ENCODE data around the gene GCM1.

The GCM1 gene

GRCh38 chr6:53133961-53134360 is 14.7 kb downstream of the GCM1 start:
- H3K27me3 Mint-ChIP-seq (ENCODE audit: low read depth): peaks cover 5% of the 10 kb centered on the region
- no peak overlapping the region for H3K4me3 Mint-ChIP-seq
- H3K4me1 Mint-ChIP-seq (ENCODE audit: low read depth): no peaks in the 10 kb centered on the region
- no peaks in the 10 kb centered on the region for H3K9me3 Mint-ChIP-seq
- H3K27ac Mint-ChIP-seq: no peak overlapping the region
- no peaks in the 10 kb centered on the region for H3K36me3 Mint-ChIP-seq (ENCODE audit: low read depth)

- H3K27ac Mint-ChIP-seq: no peak overlapping the region
- no peaks in the 10 kb centered on the region for H3K9me3 Mint-ChIP-seq
- peaks cover 12% of the 10 kb centered on the region for H3K27me3 Mint-ChIP-seq (ENCODE audit: low read depth)
- no peaks in the 10 kb centered on the region for H3K4me1 Mint-ChIP-seq (ENCODE audit: low read depth)
- no peak overlapping the region for H3K4me3 Mint-ChIP-seq
- H3K36me3 Mint-ChIP-seq (ENCODE audit: low read depth): no peaks in the 10 kb centered on the region
Observed at GRCh38 chr6:53130569-53131290, 17.9 kb downstream of the GCM1 start.

- Mint-ChIP-seq H3K9me3 (no peaks in the 10 kb centered on the region), H3K4me1 (ENCODE audit: low read depth) (no peaks in the 10 kb centered on the region), H3K27ac (no peak overlapping the region), H3K4me3 (no peak overlapping the region), H3K27me3 (ENCODE audit: low read depth) (peaks cover 16% of the 10 kb centered on the region), H3K36me3 (ENCODE audit: low read depth) (no peaks in the 10 kb centered on the region)
Observed at GRCh38 chr6:53128842-53129241, 19.8 kb downstream of the GCM1 start.

GRCh38 chr6:53125276-53125675 is 23.4 kb downstream of the GCM1 start:
- Mint-ChIP-seq H3K36me3 (ENCODE audit: low read depth) (no peaks in the 10 kb centered on the region), H3K27me3 (ENCODE audit: low read depth) (peaks cover 20% of the 10 kb centered on the region), H3K4me3 (no peak overlapping the region), H3K4me1 (ENCODE audit: low read depth) (no peaks in the 10 kb centered on the region), H3K9me3 (no peaks in the 10 kb centered on the region), H3K27ac (no peak overlapping the region)

GRCh38 chr6:53124131-53124800 is 24.4 kb downstream of the GCM1 start:
- no peak overlapping the region for H3K4me3 Mint-ChIP-seq
- no peak overlapping the region for H3K27ac Mint-ChIP-seq
- no peaks in the 10 kb centered on the region for H3K9me3 Mint-ChIP-seq
- H3K36me3 Mint-ChIP-seq (ENCODE audit: low read depth): no peaks in the 10 kb centered on the region
- H3K27me3 Mint-ChIP-seq (ENCODE audit: low read depth): peaks cover 16% of the 10 kb centered on the region
- H3K4me1 Mint-ChIP-seq (ENCODE audit: low read depth): no peaks in the 10 kb centered on the region

GRCh38 chr6:53119772-53120409 is 28.8 kb downstream of the GCM1 start:
- no peaks in the 10 kb centered on the region for H3K36me3 Mint-ChIP-seq (ENCODE audit: low read depth)
- H3K4me3 Mint-ChIP-seq: no peak overlapping the region
- no peak overlapping the region for H3K27ac Mint-ChIP-seq
- peaks cover 8% of the 10 kb centered on the region for H3K9me3 Mint-ChIP-seq
- H3K27me3 Mint-ChIP-seq (ENCODE audit: low read depth): peaks cover 17% of the 10 kb centered on the region
- H3K4me1 Mint-ChIP-seq (ENCODE audit: low read depth): no peaks in the 10 kb centered on the region

- Mint-ChIP-seq H3K36me3 (ENCODE audit: low read depth) (no peaks in the 10 kb centered on the region), H3K27me3 (ENCODE audit: low read depth) (peaks cover 18% of the 10 kb centered on the region), H3K9me3 (peaks cover 8% of the 10 kb centered on the region), H3K4me1 (ENCODE audit: low read depth) (no peaks in the 10 kb centered on the region), H3K27ac (no peak overlapping the region), H3K4me3 (no peak overlapping the region)
Observed at GRCh38 chr6:53119349-53119748, 29.3 kb downstream of the GCM1 start.

- Mint-ChIP-seq H3K9me3 (peaks cover 8% of the 10 kb centered on the region), H3K27me3 (ENCODE audit: low read depth) (peaks cover 14% of the 10 kb centered on the region), H3K4me1 (ENCODE audit: low read depth) (peaks cover 2% of the 10 kb centered on the region), H3K27ac (no peak overlapping the region), H3K36me3 (ENCODE audit: low read depth) (no peaks in the 10 kb centered on the region), H3K4me3 (no peak overlapping the region)
Observed at GRCh38 chr6:53115741-53116140, 32.9 kb downstream of the GCM1 start.

GRCh38 chr6:53115113-53115512 is 33.5 kb downstream of the GCM1 start:
- no peaks in the 10 kb centered on the region for H3K36me3 Mint-ChIP-seq (ENCODE audit: low read depth)
- peaks cover 14% of the 10 kb centered on the region for H3K27me3 Mint-ChIP-seq (ENCODE audit: low read depth)
- H3K4me3 Mint-ChIP-seq: no peak overlapping the region
- H3K9me3 Mint-ChIP-seq: peaks cover 8% of the 10 kb centered on the region
- H3K4me1 Mint-ChIP-seq (ENCODE audit: low read depth): peaks cover 2% of the 10 kb centered on the region
- no peak overlapping the region for H3K27ac Mint-ChIP-seq

- Mint-ChIP-seq H3K4me1 (ENCODE audit: low read depth) (peaks cover 2% of the 10 kb centered on the region), H3K27me3 (ENCODE audit: low read depth) (peaks cover 12% of the 10 kb centered on the region), H3K9me3 (peaks cover 8% of the 10 kb centered on the region), H3K4me3 (no peak overlapping the region), H3K27ac (no peak overlapping the region), H3K36me3 (ENCODE audit: low read depth) (no peaks in the 10 kb centered on the region)
Observed at GRCh38 chr6:53113742-53114141, 34.9 kb downstream of the GCM1 start.

- Mint-ChIP-seq H3K27ac (no peak overlapping the region), H3K36me3 (ENCODE audit: low read depth) (no peaks in the 10 kb centered on the region), H3K4me1 (ENCODE audit: low read depth) (peaks cover 2% of the 10 kb centered on the region), H3K9me3 (peaks cover 8% of the 10 kb centered on the region), H3K27me3 (ENCODE audit: low read depth) (peaks cover 10% of the 10 kb centered on the region), H3K4me3 (no peak overlapping the region)
Observed at GRCh38 chr6:53112871-53113270, 35.8 kb downstream of the GCM1 start.

- peaks cover 2% of the 10 kb centered on the region for H3K4me1 Mint-ChIP-seq (ENCODE audit: low read depth)
- peaks cover 8% of the 10 kb centered on the region for H3K9me3 Mint-ChIP-seq
- peaks cover 10% of the 10 kb centered on the region for H3K27me3 Mint-ChIP-seq (ENCODE audit: low read depth)
- H3K36me3 Mint-ChIP-seq (ENCODE audit: low read depth): no peaks in the 10 kb centered on the region
- H3K27ac Mint-ChIP-seq: no peak overlapping the region
- no peak overlapping the region for H3K4me3 Mint-ChIP-seq
Observed at GRCh38 chr6:53112404-53112803, 36.2 kb downstream of the GCM1 start.

- peaks cover 8% of the 10 kb centered on the region for H3K9me3 Mint-ChIP-seq
- H3K4me1 Mint-ChIP-seq (ENCODE audit: low read depth): peaks cover 2% of the 10 kb centered on the region
- no peak overlapping the region for H3K27ac Mint-ChIP-seq
- H3K4me3 Mint-ChIP-seq: no peak overlapping the region
- H3K36me3 Mint-ChIP-seq (ENCODE audit: low read depth): no peaks in the 10 kb centered on the region
- H3K27me3 Mint-ChIP-seq (ENCODE audit: low read depth): peaks cover 10% of the 10 kb centered on the region
Observed at GRCh38 chr6:53111865-53112264, 36.8 kb downstream of the GCM1 start.

GRCh38 chr6:53109612-53110011 is 39.0 kb downstream of the GCM1 start:
- Mint-ChIP-seq H3K27ac (no peak overlapping the region), H3K4me3 (no peak overlapping the region), H3K27me3 (ENCODE audit: low read depth) (peaks cover 5% of the 10 kb centered on the region), H3K4me1 (ENCODE audit: low read depth) (peaks cover 2% of the 10 kb centered on the region), H3K9me3 (no peaks in the 10 kb centered on the region), H3K36me3 (ENCODE audit: low read depth) (no peaks in the 10 kb centered on the region)

- H3K4me3 Mint-ChIP-seq: no peak overlapping the region
- H3K36me3 Mint-ChIP-seq (ENCODE audit: low read depth): no peaks in the 10 kb centered on the region
- H3K4me1 Mint-ChIP-seq (ENCODE audit: low read depth): no peaks in the 10 kb centered on the region
- no peak overlapping the region for H3K27ac Mint-ChIP-seq
- no peaks in the 10 kb centered on the region for H3K9me3 Mint-ChIP-seq
- no peaks in the 10 kb centered on the region for H3K27me3 Mint-ChIP-seq (ENCODE audit: low read depth)
Observed at GRCh38 chr6:53107091-53107490, 41.5 kb downstream of the GCM1 start.

All from T-helper 1 cell treated with Interleukin-12 subunit alpha and Interleukin-12 subunit beta and Interleukin-4 antibody, amounts not matched to agents 30 μg/mL and 1 μg/mL, for 36 hours (primary cell).